Erythroblast (primary cell): ENCODE data around the gene C6.

Experiments used
- GATA1 ChIP-seq: IDR thresholded peaks from 2 replicates; pipeline ENCODE4 v1.6.1; 2011; ENCODE audit warnings: low read depth, mild to moderate bottlenecking, control low read depth, low read length, moderate library complexity
- POLR2A ChIP-seq: IDR thresholded peaks from 2 replicates; pipeline ENCODE4 v1.6.1; 2011; ENCODE audit warnings: mild to moderate bottlenecking, low read length

GRCh38 chr5:41246376-41246775 is 33.0 kb upstream of the C6 start:
- TF ChIP-seq POLR2A: no peak
- no peak for TF ChIP-seq GATA1
